SU-DHL-6 (cell line): ENCODE data around the gene MUC5B.

ENCODE experiments used
- EZH2phosphoT487 ChIP-seq: fragments of 200-600 bp; sonication (generic), shearing (Covaris generic); conservative IDR thresholded peaks from 2 replicates; pipeline ENCODE4 v1.6.1; 2018; ENCODE audit warnings: mild to moderate bottlenecking, antibody characterized with exemption, low read length, moderate library complexity, mixed read lengths
- TF ChIP-seq, protein P1 (sequence below): fragments of 200-600 bp; sonication (generic); IDR thresholded peaks from one replicate; pipeline ENCODE4 v1.5.1; 2017; ENCODE audit warnings: antibody characterized with exemption, mild to moderate bottlenecking, low read length, moderate library complexity; ENCODE audit not compliant: insufficient read depth, poor library complexity, severe bottlenecking

DNA sequence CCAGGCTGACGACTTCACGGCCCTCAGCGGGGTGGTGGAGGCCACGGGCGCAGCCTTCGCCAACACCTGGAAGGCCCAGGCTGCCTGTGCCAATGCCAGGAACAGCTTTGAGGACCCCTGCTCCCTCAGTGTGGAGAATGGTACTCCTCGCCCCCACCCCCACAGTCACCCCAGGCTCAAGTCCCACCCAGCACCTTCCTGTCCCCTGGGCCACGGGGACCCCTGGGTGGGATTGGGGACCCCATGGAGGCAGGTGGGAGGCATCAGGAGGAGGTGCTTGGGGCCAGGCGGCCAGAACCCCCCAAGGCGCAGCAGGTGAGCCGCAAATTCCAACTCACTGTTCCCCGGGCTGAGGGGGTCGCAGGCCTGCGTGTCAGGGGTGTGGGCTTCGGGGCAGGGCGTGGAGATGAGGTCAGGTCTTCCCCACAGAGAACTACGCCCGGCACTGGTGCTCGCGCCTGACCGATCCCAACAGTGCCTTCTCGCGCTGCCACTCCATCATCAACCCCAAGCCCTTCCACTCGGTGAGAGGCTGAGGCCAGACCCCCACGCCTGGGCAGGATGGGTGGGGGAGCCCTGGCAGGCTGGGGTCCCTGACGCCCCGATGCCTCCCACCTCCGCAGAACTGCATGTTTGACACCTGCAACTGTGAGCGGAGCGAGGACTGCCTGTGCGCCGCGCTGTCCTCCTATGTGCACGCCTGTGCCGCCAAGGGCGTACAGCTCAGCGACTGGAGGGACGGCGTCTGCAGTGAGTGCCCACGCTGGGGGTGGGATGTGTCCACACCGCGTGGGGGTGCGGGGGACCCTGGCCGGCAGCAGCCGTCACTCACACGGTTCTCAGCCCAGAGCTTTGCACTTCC, 9.4 kb downstream of the MUC5B start:
- TF ChIP-seq, protein P1, sequence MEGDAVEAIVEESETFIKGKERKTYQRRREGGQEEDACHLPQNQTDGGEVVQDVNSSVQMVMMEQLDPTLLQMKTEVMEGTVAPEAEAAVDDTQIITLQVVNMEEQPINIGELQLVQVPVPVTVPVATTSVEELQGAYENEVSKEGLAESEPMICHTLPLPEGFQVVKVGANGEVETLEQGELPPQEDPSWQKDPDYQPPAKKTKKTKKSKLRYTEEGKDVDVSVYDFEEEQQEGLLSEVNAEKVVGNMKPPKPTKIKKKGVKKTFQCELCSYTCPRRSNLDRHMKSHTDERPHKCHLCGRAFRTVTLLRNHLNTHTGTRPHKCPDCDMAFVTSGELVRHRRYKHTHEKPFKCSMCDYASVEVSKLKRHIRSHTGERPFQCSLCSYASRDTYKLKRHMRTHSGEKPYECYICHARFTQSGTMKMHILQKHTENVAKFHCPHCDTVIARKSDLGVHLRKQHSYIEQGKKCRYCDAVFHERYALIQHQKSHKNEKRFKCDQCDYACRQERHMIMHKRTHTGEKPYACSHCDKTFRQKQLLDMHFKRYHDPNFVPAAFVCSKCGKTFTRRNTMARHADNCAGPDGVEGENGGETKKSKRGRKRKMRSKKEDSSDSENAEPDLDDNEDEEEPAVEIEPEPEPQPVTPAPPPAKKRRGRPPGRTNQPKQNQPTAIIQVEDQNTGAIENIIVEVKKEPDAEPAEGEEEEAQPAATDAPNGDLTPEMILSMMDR = no peak
- no peak for TF ChIP-seq EZH2phosphoT487
